C4-2B (cell line): Measurements from ENCODE around the gene CST9.

ENCODE experiments used
- H3K27ac ChIP-seq: fragments of 450-650 bp; 2 replicates; pipeline ENCODE4 v1.5.1; 2017
- ZFX ChIP-seq: fragments of 450-650 bp; IDR thresholded peaks from 2 replicates; pipeline ENCODE4 v1.6.1; 2017
- TF ChIP-seq, protein P1 (sequence below): fragments of 450-650 bp; conservative IDR thresholded peaks from 2 replicates; pipeline ENCODE4 v1.5.1; 2017; ENCODE audit warnings: mild to moderate bottlenecking

CST9 gene

GRCh38 chr20:23588434-23589403, 17.0 kb downstream of the CST9 start:
- H3K27ac ChIP-seq: no peak overlapping the region
- TF ChIP-seq ZFX: no peak
- TF ChIP-seq, protein P1, sequence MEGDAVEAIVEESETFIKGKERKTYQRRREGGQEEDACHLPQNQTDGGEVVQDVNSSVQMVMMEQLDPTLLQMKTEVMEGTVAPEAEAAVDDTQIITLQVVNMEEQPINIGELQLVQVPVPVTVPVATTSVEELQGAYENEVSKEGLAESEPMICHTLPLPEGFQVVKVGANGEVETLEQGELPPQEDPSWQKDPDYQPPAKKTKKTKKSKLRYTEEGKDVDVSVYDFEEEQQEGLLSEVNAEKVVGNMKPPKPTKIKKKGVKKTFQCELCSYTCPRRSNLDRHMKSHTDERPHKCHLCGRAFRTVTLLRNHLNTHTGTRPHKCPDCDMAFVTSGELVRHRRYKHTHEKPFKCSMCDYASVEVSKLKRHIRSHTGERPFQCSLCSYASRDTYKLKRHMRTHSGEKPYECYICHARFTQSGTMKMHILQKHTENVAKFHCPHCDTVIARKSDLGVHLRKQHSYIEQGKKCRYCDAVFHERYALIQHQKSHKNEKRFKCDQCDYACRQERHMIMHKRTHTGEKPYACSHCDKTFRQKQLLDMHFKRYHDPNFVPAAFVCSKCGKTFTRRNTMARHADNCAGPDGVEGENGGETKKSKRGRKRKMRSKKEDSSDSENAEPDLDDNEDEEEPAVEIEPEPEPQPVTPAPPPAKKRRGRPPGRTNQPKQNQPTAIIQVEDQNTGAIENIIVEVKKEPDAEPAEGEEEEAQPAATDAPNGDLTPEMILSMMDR: no peak

GRCh38 chr20:23587631-23588030, 18.1 kb downstream of the CST9 start:
- no peak overlapping the region for H3K27ac ChIP-seq
- TF ChIP-seq, protein P1: no peak
- no peak for TF ChIP-seq ZFX

- H3K27ac ChIP-seq: no peak overlapping the region
- TF ChIP-seq, protein P1: no peak
- TF ChIP-seq ZFX: no peak
Measured at GRCh38 chr20:23586735-23587525, 18.8 kb downstream of the CST9 start.

- TF ChIP-seq, protein P1: no peak
Measured at GRCh38 chr20:23585808-23586734, 19.6 kb downstream of the CST9 start.

DNA sequence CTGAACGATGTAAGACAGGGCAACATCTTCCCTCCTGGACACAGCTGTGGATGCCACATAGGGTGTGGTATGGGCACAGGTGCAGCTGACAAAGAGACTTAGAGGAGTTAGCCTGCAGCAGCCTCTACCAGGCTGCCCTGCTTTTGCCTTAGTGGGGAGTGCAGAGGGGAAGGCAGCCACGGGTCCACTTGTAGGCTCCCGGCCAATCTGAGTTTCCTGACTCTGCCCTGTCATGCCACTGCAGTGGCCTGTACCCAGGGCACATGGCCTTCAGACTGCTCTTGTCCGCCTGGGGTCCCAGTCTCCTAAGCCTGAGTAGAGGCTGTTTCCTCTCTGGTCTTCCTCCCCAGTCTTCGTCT, 20.3 kb downstream of the CST9 start:
- no peak for TF ChIP-seq ZFX
- TF ChIP-seq, protein P1: no peak
- no peak overlapping the region for H3K27ac ChIP-seq

More at GRCh38 chr20:23585808-23586734, 19.6 kb downstream of the CST9 start:
- H3K27ac ChIP-seq: no peak overlapping the region

GRCh38 chr20:23584434-23585199, 21.1 kb downstream of the CST9 start:
- no peak overlapping the region for H3K27ac ChIP-seq
- TF ChIP-seq ZFX: no peak
- TF ChIP-seq, protein P1: no peak
